ENCODE results near the gene ENOX2. TPM values are rescaled to one million over a fixed set of nuclear protein-coding genes. Genes with fewer than 3 reads are reported as not detected.

ENOX2 gene
- polyA plus RNA-seq, 1 donor (not counting 4 experiments of a cell fraction or from before 2014, with no cell fraction given) = 24.5 TPM

DNA sequence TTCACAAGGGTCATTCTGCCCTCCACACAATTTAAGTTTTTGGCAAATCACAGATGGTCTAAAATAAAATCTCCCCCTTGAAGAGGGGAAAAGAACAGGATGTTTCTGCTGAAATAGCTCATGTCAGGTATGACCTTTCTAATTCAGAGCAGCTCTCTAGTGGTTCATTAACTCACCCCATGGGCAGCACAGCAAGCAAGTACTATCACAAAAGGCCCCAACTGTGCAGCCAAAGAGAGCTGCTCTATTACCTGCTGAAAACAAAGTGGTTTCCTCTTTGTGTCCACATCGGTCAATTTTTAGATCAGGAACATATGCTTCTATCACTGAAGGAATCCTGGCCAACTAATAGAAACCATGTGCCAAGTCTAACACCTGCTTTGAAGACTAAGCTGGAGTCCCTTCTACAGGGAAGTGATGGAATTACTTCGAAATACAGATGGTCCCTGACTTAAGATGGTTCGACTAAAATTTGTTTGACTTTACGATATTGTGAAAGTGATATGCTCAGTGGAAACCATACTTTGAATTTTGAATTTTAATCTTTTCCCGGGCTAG is 164.3 kb downstream of the ENOX2 start:
- Histone ChIP-seq H3K9me3 (ENCODE audit: control insufficient read depth, low read depth, low read length) (no peaks in the 10 kb centered on the region), H2AFZ (ENCODE audit: control insufficient read depth, low read length) (no peak overlapping the region), H3K36me3 (ENCODE audit: control insufficient read depth in 2 of 2, extremely low read depth in 1 of 2, insufficient read depth in 2 of 2, low read length in 2 of 2) (no peaks in the 10 kb centered on the region), H4K20me1 (ENCODE audit: control insufficient read depth, extremely low read depth, insufficient read depth, low read length) (no peaks in the 10 kb centered on the region), H3K79me2 (ENCODE audit: control insufficient read depth, insufficient read depth, low read length) (no peaks in the 10 kb centered on the region), H3K27ac (ENCODE audit: control insufficient read depth, insufficient read depth, low read length) (no peak overlapping the region), H3K4me1 (ENCODE audit: control insufficient read depth, extremely low read depth, insufficient read depth, low read length) (no peaks in the 10 kb centered on the region), H3K9ac (ENCODE audit: control insufficient read depth, extremely low read depth, insufficient read depth, low read length) (no peak overlapping the region), H3K4me2 (ENCODE audit: control insufficient read depth, extremely low read depth, insufficient read depth, low read depth, low read length) (no peak overlapping the region), H3K4me3 (ENCODE audit: control insufficient read depth in 2 of 3, extremely low read depth in 1 of 3, insufficient read depth in 2 of 3, low read depth in 1 of 3, low read length in 3 of 3) (no peak overlapping the region), H3K9me1 (ENCODE audit: control insufficient read depth, extremely low read depth, insufficient read depth, low read length) (no peaks in the 10 kb centered on the region), H3K27me3 (ENCODE audit: control insufficient read depth, extremely low read depth, insufficient read depth, low read length) (no peaks in the 10 kb centered on the region)
- FAIRE-seq = no peak
- DNase-seq (ENCODE audit: low read depth, low spot score) = no peak
- TF ChIP-seq, protein P1, sequence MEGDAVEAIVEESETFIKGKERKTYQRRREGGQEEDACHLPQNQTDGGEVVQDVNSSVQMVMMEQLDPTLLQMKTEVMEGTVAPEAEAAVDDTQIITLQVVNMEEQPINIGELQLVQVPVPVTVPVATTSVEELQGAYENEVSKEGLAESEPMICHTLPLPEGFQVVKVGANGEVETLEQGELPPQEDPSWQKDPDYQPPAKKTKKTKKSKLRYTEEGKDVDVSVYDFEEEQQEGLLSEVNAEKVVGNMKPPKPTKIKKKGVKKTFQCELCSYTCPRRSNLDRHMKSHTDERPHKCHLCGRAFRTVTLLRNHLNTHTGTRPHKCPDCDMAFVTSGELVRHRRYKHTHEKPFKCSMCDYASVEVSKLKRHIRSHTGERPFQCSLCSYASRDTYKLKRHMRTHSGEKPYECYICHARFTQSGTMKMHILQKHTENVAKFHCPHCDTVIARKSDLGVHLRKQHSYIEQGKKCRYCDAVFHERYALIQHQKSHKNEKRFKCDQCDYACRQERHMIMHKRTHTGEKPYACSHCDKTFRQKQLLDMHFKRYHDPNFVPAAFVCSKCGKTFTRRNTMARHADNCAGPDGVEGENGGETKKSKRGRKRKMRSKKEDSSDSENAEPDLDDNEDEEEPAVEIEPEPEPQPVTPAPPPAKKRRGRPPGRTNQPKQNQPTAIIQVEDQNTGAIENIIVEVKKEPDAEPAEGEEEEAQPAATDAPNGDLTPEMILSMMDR (optimal IDR thresholded peaks at IDR 0.05 in 1 of 3, IDR thresholded peaks at IDR 0.05 in 1 of 3, conservative IDR thresholded peaks at IDR 0.05 in 1 of 3; ENCODE audit: extremely low read depth in 1 of 3, insufficient read depth in 2 of 3, low read length in 3 of 3) = no peak
- TF ChIP-seq EZH2 (IDR thresholded peaks at IDR 0.05; ENCODE audit: low read length) = no peak
- dilution Hi-C loops (cut with MboI; ENCODE audit: extremely low pct_ligation_motif_present, low sequenced_read_pairs) = no loop called here

DNA sequence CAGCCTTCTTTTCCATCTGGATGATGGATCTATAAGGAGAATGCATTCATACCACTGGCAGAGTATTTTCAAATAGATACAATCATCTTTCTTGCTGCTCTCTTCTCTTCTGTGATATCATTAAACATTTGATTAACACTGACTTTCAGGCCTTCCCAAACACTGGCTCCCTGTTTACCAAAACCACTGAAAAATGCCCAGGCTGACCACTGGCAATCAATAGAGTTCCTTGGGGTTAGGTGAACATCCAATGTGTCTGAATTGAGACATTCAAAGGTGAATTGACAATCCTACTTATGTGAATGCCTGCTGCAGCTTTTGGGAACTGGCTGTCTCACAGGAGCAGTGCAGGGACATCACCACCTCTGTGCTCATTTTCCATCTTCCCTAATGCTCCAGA is 168.3 kb downstream of the ENOX2 start:
- FAIRE-seq (no peak), DNase-seq (ENCODE audit: low read depth, low spot score) (no peak)
- H3K79me2 ChIP-seq (ENCODE audit: control insufficient read depth, insufficient read depth, low read length) = no peaks in the 10 kb centered on the region
- H3K9me1 ChIP-seq (ENCODE audit: control insufficient read depth, extremely low read depth, insufficient read depth, low read length) = no peaks in the 10 kb centered on the region
- no peaks in the 10 kb centered on the region for H3K36me3 ChIP-seq (ENCODE audit: control insufficient read depth in 2 of 2, extremely low read depth in 1 of 2, insufficient read depth in 2 of 2, low read length in 2 of 2)
- TF ChIP-seq EZH2 (IDR thresholded peaks at IDR 0.05; ENCODE audit: low read length) = no peak
- TF ChIP-seq, protein P1 (optimal IDR thresholded peaks at IDR 0.05 in 1 of 3, IDR thresholded peaks at IDR 0.05 in 1 of 3, conservative IDR thresholded peaks at IDR 0.05 in 1 of 3; ENCODE audit: extremely low read depth in 1 of 3, insufficient read depth in 2 of 3, low read length in 3 of 3) = no peak
- H3K4me2 ChIP-seq (ENCODE audit: control insufficient read depth, extremely low read depth, insufficient read depth, low read depth, low read length) = no peak overlapping the region
- no peak overlapping the region for H3K9ac ChIP-seq (ENCODE audit: control insufficient read depth, extremely low read depth, insufficient read depth, low read length)
- dilution Hi-C loops (cut with MboI; ENCODE audit: extremely low pct_ligation_motif_present, low sequenced_read_pairs) = no loop called here
- no peaks in the 10 kb centered on the region for H4K20me1 ChIP-seq (ENCODE audit: control insufficient read depth, extremely low read depth, insufficient read depth, low read length)
- H2AFZ ChIP-seq (ENCODE audit: control insufficient read depth, low read length) = no peak overlapping the region
- H3K4me3 ChIP-seq (ENCODE audit: control insufficient read depth in 2 of 3, extremely low read depth in 1 of 3, insufficient read depth in 2 of 3, low read depth in 1 of 3, low read length in 3 of 3) = no peak overlapping the region
- no peak overlapping the region for H3K27ac ChIP-seq (ENCODE audit: control insufficient read depth, insufficient read depth, low read length)
- no peaks in the 10 kb centered on the region for H3K9me3 ChIP-seq (ENCODE audit: control insufficient read depth, low read depth, low read length)
- H3K4me1 ChIP-seq (ENCODE audit: control insufficient read depth, extremely low read depth, insufficient read depth, low read length) = no peaks in the 10 kb centered on the region
- H3K27me3 ChIP-seq (ENCODE audit: control insufficient read depth, extremely low read depth, insufficient read depth, low read length) = no peaks in the 10 kb centered on the region
